Left renal cortex interstitium (tissue), 4 donors: ENCODE data around the gene COL16A1. TPM values are rescaled to one million over a fixed set of nuclear protein-coding genes. Genes with fewer than 3 reads are reported as not detected.
A peak's percentile ranks its signal among the peaks of the same experiment; 100 is the strongest.

Experiments
- DNase-seq, 4 donors: peaks; one replicate each; pipeline ENCODE4 v3.0.0-alpha.2; 2013; ENCODE audit warnings: low read depth in 4 of 4, low spot score in 2 of 4, missing footprints in 1 of 4
- polyA plus RNA-seq, 4 donors: library from polyadenylated mRNA; unstranded; fragments of 120-200 nt; gene quantifications; one replicate each; pipeline ENCODE4 v1.2.1, GENCODE V29; 2013; ENCODE audit not compliant: insufficient read length in 4 of 4

Gene COL16A1
- polyA plus RNA-seq, 4 donors, result 42.2 to 70.7 (median 53.5) TPM

DNA sequence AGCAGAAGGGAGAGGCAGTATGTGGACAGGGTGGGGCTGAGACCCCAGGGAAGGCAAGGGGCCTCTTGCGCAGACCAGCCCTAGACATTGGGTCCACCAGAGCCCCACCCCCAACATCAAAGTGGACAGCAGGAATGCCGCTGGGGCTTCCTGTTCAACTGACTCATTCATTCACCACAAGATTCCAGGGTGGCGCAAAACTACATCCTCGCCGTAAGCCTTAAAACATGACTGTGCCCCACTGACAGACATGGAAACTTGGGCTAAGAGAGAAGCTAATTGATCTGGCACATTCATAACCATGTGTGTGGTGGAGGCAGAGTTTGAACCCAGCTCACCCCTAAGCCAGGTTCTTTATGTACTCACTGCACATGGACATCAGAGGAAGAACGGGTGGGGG, 14.0 kb downstream of the COL16A1 start:
- no peak for DNase-seq

DNA sequence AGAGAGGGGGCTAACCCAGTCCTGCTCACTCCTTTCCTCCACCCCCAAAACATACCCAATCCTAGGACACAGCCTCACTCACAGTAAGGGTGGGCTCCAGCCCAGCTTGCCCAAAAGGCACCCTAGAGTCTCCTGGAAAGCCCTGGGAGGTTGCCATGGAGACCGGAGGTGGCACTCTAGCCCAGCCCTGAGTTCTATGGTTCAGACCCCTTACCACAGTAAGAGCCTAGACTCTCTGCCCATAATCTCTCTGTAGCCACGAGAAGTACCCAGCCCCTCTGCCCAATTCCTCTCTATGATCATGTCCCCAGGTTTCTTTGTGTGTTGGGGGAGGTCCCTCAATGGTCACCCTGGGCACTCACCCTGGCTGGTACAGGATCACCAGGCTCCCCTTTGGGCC, 14.4 kb downstream of the COL16A1 start:
- no peak for DNase-seq

DNA sequence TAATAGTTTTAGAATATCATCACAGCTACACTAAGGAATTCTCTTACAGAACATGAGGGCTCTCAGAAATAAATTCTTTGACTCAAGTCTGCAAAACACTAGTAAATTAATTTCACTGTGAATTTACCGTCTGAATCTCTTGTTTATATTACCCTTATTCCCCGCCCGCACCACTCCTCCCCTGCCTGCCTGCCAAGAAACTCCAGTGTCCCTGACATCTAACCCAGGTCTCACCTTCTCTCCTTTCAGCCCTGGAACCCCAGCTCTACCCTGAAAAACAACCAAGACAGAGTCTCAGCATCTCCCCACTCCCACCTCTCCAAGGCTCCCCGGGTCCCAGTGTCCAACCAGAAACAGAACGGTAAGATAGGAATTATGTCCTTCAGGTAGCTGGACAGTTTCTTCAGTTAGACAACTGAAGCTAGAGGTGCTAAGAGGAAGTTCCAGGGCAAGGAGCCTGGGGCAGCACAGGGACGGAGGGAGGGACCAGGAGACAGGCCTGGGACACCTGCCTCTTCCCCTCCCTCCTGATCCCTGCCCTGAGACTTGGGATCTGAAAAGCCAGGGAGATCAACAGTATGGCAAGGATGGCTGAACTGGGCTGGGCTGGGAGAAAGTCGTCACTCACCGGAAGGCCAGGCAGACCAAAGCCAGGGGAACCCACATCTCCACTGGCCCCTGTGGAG, 15.4 kb downstream of the COL16A1 start:
- DNase-seq, result no peak

DNA sequence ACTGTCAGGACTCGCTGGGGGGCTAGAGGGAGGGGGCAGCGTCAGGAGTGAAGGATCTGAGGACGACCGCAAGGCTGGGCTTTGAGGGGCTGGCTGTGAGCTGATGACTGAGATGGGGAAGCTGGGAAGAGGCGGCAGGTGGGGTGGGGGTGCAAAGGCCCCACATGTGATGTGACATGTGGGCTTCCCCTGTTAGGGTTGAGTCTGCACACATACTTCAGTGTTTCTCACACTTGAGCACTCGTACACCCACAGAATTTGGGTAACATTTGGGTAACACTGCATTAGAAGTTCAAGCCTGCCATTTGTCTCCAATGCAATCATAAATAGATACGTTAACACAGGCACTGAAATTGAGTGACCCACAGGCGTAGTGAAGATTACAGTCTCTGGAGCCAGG, 16.2 kb downstream of the COL16A1 start:
- DNase-seq, result no peak

DNA sequence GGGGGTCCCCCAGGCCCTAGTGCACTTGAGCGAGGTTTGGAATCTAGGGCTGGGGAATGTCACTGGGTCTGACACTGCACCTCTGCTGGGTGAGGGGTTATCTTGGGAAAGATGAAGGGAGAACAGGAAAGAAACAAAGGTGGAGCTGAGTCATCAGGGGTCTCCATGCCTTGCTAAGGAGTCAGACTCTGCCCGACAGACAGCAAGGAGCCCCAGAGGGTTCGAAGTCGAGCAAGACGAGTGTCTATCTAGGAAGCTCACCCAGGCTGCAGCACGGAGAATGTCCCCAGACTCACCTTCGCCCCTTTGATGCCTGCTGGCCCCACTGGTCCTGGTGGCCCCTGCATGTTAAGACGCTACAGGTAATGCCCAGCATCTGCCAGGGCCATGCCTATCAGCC, 18.0 kb downstream of the COL16A1 start:
- no peak for DNase-seq

DNA sequence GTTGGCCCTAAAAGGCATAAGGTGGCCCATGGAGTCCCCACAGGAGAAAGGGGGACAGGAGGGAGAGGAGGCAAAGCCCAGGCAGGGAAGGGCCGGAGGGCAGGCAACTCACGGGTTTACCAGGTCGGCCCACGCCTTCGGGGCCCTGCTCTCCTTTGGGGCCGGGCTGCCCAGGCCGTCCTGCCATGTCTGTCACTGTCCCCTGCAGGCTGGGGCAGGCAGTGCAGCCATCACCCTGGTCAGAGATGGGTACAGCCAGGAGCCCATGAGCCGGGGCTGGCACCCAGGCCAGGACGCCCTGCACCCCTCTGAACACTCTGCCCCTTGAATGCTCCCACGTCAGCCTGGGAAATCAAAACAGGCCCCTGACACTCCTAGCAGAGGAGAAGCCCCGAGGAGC, 19.8 kb downstream of the COL16A1 start:
- DNase-seq, result no peak

DNA sequence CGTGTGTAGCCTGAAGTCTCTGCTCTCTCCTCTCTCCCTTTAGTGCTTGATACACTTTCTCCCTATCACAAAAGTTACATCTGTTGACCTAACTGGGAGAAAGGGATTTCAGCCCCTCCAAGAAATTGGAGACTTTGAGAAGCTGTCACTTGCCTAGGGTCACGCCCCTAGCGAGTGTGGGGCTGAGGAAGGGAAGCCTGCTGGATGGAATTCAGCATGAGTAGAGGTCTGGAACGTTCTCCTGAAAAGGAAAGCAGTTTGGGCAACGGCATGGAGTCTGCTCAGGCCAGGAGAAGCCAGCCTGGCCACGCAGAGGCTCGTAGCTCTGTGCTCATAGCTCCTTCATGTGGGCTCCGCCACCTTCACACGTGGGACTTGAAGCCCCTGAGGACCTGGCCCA, 22.4 kb downstream of the COL16A1 start:
- DNase-seq, result no peak

DNA sequence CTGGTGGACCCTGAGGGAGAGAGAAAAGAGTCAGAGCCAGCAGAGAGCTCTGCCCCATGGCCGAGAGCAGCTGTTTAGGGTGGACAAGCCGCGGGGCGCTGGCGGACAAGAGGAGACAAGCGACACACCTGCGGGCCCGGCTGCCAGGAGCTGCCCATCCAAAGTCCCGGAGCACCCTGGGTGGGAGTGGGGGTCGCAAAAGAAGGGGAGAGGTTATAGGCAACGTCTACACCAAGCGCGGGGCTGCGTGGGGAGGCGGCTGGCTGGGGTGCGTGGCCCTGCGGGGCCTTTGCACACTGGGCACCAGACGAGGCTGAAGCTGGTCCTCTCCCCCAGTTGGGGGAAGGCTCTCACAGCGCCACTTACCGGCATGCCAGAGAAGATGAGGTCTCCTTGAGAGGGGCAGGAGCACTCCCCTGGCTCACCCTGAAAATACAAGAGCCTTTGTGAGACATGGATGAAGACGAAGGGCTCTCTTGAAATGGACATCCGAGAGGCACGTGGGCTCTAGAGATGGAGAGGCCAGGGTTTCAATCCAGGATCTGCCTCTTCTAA, 24.1 kb downstream of the COL16A1 start:
- no peak for DNase-seq

DNA sequence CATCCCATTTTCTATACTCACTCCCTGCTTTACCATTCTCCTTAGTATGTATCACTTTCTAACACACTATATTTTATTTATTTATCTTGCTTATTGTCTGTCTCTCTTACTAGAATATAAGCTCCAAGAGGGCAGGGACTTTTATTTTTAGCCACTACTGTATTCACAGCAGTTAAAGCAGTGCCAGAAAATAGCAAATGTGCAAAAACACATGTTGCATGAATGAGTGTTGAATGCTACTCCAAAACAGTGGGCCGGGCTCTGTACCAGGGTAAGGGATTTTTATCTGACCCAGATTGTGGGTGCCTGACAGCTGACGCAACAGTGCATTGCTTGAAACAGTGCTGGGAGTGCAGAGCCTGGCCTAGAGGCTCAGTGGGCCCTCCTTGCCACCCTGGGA, 24.7 kb downstream of the COL16A1 start:
- DNase-seq, result no peak

DNA sequence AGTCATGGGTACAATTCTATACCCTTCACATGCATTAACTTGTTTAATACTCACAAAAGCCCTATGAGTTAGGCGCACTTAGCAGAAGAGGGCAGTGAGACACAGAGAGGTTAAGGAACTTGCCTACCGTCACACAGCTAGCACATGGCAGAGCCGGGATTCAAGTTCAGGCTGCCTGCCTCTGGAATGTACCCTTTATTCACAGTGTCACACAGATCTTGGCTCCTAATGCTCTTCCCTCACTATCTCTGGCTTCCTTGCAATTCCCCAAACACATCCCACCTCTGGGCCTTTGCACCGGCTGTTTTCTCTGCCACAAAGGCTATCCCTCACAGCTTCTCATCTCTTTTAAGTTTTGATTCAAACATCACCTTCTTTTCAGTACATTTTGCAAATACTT, 25.1 kb downstream of the COL16A1 start:
- DNase-seq, result no peak

DNA sequence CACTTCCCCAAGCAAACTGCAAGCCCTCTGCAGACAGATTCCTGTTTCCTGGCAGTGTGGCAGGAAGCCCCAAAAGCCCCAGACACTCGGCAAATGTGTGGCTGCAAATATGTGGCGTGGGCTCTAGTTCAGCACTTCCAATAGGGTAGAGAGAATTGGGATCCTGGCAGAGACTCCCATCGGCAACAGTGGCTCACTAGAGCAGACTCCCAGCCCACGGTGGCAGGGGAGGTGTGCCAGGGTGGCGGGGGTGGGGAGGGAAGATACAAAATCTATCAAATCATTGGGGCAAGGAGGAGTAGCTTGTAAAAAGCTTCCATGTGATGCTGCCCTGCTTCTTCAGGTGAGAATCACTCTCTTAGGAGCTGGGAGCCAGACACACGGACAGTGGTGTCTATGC, 25.9 kb downstream of the COL16A1 start:
- DNase-seq, result no peak

DNA sequence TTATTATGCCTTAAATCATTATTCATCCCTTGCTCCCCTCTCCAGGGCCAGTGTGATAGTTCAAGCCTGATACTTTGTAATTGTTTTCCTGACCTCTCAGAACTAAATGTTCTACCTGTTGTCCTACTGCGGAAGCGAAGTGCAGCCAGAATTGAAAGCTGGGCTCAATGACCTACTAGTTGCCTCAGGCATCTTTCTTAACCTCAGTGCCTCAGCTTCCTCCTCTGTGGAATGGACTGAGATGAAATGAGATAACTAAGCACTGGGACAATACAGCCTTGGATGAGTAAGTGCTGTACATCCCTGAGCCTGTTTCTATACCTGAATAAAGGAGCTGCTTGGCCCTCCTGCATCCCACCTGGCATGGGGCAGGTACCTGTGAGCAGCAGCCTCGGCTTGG, 26.4 kb downstream of the COL16A1 start:
- DNase-seq, result no peak

DNA sequence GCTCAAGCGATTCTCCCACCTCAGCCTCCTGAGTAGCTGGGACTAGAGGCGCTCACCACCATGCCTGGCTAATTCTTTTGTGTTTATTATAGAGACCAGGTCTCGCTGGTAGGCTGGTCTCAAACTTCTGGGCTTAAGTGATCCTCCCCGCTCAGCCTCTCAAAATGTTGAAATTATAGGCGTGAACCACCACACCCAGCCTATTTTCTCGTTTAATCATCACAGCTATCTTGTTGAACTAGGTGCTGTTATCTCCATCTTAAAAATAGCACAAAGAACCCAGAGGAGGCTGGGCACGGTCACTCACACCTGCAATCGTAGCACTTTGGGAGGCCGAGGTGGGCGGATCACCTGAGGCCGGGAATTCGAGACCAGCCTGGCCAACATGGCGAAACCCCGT, 28.1 kb downstream of the COL16A1 start:
- DNase-seq, result no peak

DNA sequence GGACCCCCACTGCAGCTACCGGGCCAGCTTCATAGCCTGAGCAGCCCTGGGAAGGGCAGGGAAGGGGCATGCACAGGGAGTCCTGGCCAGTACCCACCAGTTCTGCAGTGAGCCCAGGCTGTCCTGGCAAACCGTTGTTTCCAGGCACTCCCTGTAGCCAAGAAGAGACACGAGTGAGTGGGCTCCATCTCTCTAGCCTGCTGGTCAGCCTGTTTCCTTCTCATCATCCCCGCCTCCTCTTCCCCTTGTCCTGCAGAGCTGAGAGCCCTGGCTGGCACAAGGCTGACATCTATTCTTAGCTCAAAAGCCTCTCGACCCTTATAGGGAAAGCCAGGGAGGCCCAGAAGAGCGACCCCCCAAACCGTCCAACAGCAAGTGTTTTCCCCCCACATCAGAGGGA, 28.7 kb downstream of the COL16A1 start:
- DNase-seq, result no peak

DNA sequence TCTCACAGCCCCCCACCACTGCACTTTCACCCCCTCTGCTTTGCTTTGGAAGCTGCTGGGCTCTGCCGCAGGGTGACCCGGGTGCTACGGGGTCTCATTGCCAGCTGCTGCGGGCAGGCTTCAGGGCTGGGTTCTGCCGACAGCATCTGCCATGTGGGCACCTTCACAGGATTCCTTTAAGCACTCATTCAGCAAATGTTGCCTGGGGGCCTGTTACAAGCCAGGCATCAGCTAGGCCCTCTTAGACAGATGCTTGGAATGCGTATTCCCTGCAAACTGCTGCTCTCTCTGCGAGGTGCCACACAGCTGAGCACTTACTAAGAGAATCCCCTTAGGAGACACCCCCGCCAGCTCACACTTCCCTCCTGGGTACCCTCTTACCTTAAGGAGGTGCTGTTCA, 29.2 kb downstream of the COL16A1 start:
- no peak for DNase-seq

DNA sequence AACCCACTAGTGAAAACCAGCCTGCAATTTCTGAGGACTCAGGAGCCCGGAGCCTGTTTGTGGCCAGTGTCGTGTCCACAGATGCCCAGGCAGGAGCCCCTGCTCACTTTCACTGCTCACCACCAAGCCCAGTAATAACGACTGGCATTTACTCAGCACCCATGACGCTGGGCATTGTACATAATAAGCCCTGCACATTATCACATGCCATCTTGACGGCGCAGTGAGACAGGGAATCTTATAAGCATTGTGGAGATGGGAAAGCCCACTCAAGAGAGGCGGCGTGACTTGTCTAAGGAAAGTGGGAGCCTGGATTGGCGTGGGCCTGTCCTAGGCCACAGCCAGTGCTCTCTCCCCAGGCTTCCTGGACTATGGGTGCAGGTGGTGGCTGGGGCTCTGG, 30.4 kb downstream of the COL16A1 start:
- no peak for DNase-seq

DNA sequence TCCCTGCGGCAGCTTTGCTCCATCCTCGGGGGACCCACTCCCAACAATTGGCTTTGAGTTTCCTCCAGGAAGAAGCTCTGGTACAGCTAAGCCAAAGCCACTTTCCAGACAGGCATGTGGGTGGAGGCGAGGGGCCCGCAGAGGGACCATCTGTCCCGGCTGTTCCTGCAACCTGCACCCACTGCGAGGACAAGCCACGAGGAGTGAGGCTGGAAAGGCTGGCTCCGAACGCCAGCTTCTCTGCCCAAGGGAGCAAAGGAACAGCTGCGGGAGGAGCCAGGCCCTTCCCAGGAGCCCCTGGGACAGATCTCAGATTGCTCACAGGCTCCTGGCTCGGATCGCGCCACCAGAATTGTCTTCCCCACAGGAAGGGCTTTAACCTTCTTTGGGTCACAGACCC, 30.8 kb downstream of the COL16A1 start:
- no peak for DNase-seq

DNA sequence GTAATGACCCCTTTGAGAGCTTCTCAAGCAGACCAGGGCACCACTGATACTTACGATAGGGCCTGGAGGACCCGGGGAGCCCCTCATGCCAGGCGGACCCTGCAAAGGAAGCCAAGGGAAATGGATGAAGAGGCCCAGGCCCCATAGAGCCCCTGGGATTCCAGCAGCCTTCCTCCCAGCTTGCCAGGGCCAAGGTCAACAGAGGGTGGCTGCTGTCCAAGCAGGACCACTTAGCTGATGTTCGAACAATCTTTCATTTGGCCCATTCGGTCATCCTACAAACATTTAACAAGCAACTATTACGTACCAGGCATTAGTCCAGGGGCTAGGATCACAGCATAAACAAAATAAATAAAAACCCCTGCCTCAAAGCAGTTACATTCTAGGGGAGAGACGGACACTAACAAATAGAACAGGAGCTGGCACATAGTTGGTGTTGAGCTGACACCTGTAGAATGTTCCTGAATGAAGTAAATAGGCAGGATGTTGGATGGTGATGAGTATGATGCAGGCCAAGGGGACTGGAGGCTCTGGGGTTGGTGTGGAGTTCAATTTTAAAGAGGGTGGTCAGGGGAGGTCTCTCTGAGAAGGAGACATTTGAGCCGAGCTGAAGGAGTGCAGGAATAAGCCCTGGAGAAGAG, 32.1 kb downstream of the COL16A1 start:
- DNase-seq, result no peak

DNA sequence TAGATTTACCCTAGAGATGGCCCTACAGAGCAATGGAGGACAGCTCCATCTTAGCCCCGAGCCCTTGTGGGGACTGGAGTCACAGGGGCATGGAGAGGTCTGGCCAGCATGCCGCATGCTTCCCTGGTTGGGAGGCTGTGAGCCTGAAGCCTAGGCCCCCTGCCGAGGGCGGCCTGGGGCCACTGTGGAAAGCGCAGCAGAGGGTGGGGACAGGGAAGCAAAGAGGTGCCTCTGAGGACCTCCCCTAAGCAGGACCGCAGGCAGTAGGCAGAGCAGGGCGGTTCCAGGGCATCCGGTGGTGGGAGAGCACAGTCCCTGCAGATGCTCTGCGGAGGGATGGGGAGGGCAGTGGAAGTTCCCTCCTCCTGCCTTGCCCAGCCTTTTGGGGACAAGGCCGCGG, 32.7 kb downstream of the COL16A1 start:
- no peak for DNase-seq

DNA sequence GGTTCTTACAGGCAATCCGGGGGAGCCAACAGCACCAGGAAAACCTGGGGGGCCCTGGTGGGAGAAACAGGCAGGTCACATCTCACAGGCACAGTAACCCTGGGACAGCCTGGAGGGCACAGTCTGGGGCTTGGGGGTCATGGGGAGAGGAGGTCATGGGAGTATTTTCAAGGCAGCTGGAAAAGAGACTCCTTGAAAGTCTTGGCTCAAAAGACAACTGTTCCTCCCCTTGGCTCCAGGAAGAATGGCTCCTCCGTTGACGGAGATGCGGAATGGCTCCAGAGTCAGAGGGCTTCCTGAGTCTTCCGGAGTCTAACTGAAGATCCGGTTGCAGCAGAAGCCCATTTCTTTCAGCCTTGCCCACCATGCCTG, 33.2 kb downstream of the COL16A1 start:
- no peak for DNase-seq

DNA sequence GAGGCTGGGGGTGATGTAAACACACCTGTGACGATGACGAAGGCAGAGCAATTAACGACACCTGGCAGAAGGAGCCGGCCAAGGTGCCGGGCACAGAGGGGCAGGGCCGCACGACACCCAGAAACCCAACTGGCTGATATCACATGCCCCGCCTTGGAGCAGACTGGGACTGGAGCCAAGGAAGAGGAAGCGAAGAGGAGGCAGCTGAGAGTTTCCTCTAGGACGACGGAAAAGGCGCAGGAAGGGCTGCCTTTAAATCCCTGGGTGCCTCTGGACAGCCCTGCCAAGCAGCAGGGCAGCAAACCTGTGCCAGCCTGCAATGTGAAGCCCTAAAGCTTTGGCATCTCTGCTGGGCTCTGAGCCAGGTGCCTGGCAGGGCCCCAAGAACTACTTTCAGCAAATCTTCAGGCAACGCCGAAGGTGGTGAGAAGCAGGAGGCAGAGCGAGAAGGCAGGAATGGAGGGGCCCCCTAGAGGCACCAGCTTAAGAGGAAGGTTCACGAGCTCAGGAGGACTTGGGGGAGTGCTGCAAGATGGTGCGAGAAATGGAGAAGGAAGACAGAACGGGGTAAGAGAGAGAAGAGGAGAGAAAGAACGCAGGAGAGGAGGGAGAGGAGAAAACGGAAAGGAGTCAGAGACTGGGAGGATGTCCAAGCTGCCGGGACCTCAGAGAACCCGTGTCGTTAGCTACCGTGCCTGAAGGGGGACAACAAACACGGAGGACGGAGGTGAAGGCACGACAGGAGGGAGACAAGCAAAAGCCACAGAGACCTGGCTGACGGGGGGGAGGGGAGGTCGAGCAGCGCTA, 33.8 kb downstream of the COL16A1 start:
- peak in 3 of 4 donors; percentile 26 to 49 (median 36) for DNase-seq

DNA sequence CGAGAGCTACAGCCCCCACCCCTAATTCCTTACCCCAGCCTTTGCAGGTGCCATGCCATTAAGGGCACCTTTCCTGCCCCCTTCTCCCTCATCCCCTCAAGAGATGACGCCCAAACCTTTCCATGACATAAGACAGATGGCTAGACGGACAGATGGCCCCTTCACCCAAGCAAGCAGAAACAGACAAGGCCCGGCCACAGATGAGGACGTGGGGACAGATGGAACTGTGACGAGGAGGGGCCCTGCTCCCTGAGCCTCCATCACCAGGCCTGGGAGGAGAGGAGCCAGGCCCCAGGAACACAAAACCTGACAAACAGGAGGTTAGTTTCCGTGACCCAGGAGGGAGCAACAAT, 34.4 kb downstream of the COL16A1 start:
- DNase-seq, result no peak
